ENCODE results near the gene GPR17. TPM values are rescaled to one million over a fixed set of nuclear protein-coding genes. Genes with fewer than 3 reads are reported as not detected.

The GPR17 gene
- total and polyA plus RNA-seq, 2 donors (not counting 1 experiment from before 2014, with no cell fraction given), result 0.06 TPM; not detected in 1

- no peaks in the 10 kb centered on the region for H3K27me3 Mint-ChIP-seq
- H3K9me3 Mint-ChIP-seq (ENCODE audit: insufficient read depth), result no peaks in the 10 kb centered on the region
- Histone ChIP-seq H3K9ac (ENCODE audit: low read length) (no peak overlapping the region), H3K4me2 (replicated peaks; ENCODE audit: low read depth, low read length, poor library complexity, severe bottlenecking) (peak overlapping the region; percentile 15), H3K4me3 (ENCODE audit: control extremely low read depth in 1 of 5, extremely low read depth in 1 of 5, insufficient read depth in 1 of 5, low read depth in 2 of 5, low read length in 4 of 5) (no peak overlapping the region), H3K36me3 (replicated peaks in 1 of 2; ENCODE audit: control extremely low read depth in 1 of 2, control insufficient read depth in 1 of 2, extremely low read depth in 1 of 2, insufficient read depth in 2 of 2, low read length in 1 of 2) (no peaks in the 10 kb centered on the region), H3K4me1 (ENCODE audit: control insufficient read depth in 2 of 2, insufficient read depth in 2 of 2, low read length in 2 of 2) (peaks cover 30 to 66% of the 10 kb centered on the region in 2 donors), H3K27ac (ENCODE audit: low read length in 2 of 2) (no peak overlapping the region), H3K27me3 (replicated peaks in 1 of 4; ENCODE audit: control extremely low read depth in 1 of 4, control insufficient read depth in 3 of 4, insufficient read depth in 4 of 4, low read length in 3 of 4) (no peaks in the 10 kb centered on the region), H3K79me2 (ENCODE audit: control insufficient read depth, insufficient read depth, low read length) (no peaks in the 10 kb centered on the region), H3K9me3 (ENCODE audit: control extremely low read depth in 1 of 3, control insufficient read depth in 2 of 3, insufficient read depth in 1 of 3, low read length in 2 of 3) (peaks cover 0 to 8% (median 0%) of the 10 kb centered on the region in 3 donors), H4K20me1 (ENCODE audit: control insufficient read depth, insufficient read depth, low read length, poor library complexity, severe bottlenecking) (no peaks in the 10 kb centered on the region), H2AFZ (ENCODE audit: insufficient read depth, low read depth, low read length, poor library complexity, severe bottlenecking) (peak overlapping the region; percentile 16)
- POLR2A ChIA-PET, result interaction anchor here (1.2 to 2.3 kb wide), 2 partner anchors 58 to 60 kb away, joined by 4 to 13 read pairs; no protein-coding TSS in a partner anchor
- no peak for DNase-seq
- intact Hi-C loops (cut with micrococcal nuclease), result no loop called here
- WGBS (ENCODE audit: insufficient coverage), result 72% methylated on average over 28 of the region's 28 CpGs
- TF ChIP-seq EZH2 (IDR thresholded peaks at IDR 0.05; ENCODE audit: borderline replicate concordance, insufficient read depth, low read depth, low read length, poor library complexity, severe bottlenecking) (no peak), CTCF (IDR thresholded peaks at IDR 0.05) (no peak)
- H3K4me1 Mint-ChIP-seq, result peaks cover 64% of the 10 kb centered on the region
- H3K4me3 Mint-ChIP-seq, result no peak overlapping the region
- ATAC-seq (ENCODE audit: low read depth), result no peak
- no peak overlapping the region for H3K27ac Mint-ChIP-seq
- CTCF ChIA-PET, result interaction anchor here (0.6 to 19.3 kb wide), 23 partner anchors 9 to 161 kb away, joined by 3 to 553 read pairs (median 7); partner anchors contain the start of genes LIMS2 and SFT2D3
Observed at GRCh38 chr2:127650785-127651380, 4.9 kb downstream of the GPR17 start.

- TF ChIP-seq CTCF (IDR thresholded peaks at IDR 0.05), result no peak
- no peak for TF ChIP-seq EZH2 (IDR thresholded peaks at IDR 0.05; ENCODE audit: borderline replicate concordance, insufficient read depth, low read depth, low read length, poor library complexity, severe bottlenecking)
- POLR2A ChIA-PET, result no interaction called here
- Histone ChIP-seq H3K4me2 (replicated peaks; ENCODE audit: low read depth, low read length, poor library complexity, severe bottlenecking) (peak overlapping the region; percentile 15), H4K20me1 (ENCODE audit: control insufficient read depth, insufficient read depth, low read length, poor library complexity, severe bottlenecking) (no peaks in the 10 kb centered on the region), H3K27me3 (replicated peaks in 1 of 4; ENCODE audit: control extremely low read depth in 1 of 4, control insufficient read depth in 3 of 4, insufficient read depth in 4 of 4, low read length in 3 of 4) (no peaks in the 10 kb centered on the region), H3K36me3 (replicated peaks in 1 of 2; ENCODE audit: control extremely low read depth in 1 of 2, control insufficient read depth in 1 of 2, extremely low read depth in 1 of 2, insufficient read depth in 2 of 2, low read length in 1 of 2) (no peaks in the 10 kb centered on the region), H2AFZ (ENCODE audit: insufficient read depth, low read depth, low read length, poor library complexity, severe bottlenecking) (peak overlapping the region; percentile 16), H3K4me3 (ENCODE audit: control extremely low read depth in 1 of 5, extremely low read depth in 1 of 5, insufficient read depth in 1 of 5, low read depth in 2 of 5, low read length in 4 of 5) (no peak overlapping the region), H3K9ac (ENCODE audit: low read length) (no peak overlapping the region), H3K4me1 (ENCODE audit: control insufficient read depth in 2 of 2, insufficient read depth in 2 of 2, low read length in 2 of 2) (peaks cover 30 to 64% of the 10 kb centered on the region in 2 donors), H3K79me2 (ENCODE audit: control insufficient read depth, insufficient read depth, low read length) (no peaks in the 10 kb centered on the region), H3K27ac (ENCODE audit: low read length in 2 of 2) (no peak overlapping the region), H3K9me3 (ENCODE audit: control extremely low read depth in 1 of 3, control insufficient read depth in 2 of 3, insufficient read depth in 1 of 3, low read length in 2 of 3) (peaks cover 0 to 8% (median 0%) of the 10 kb centered on the region in 3 donors)
- no peak for ATAC-seq (ENCODE audit: low read depth)
- intact Hi-C loops (cut with micrococcal nuclease), result no loop called here
- Mint-ChIP-seq H3K27ac (peak overlapping the region; percentile 53), H3K9me3 (ENCODE audit: insufficient read depth) (no peaks in the 10 kb centered on the region), H3K4me3 (peak overlapping the region; percentile 23), H3K4me1 (peaks cover 64% of the 10 kb centered on the region), H3K27me3 (no peaks in the 10 kb centered on the region)
- 94% methylated on average over 28 of the region's 29 CpGs for WGBS (ENCODE audit: insufficient coverage)
- CTCF ChIA-PET, result interaction anchor here (1.4 to 19.3 kb wide), 4 partner anchors 14 to 160 kb away, joined by 3 to 553 read pairs (median 29); no protein-coding TSS in a partner anchor
- no peak for DNase-seq
Observed at GRCh38 chr2:127651381-127651809, 5.4 kb downstream of the GPR17 start.

Data from B cell (primary cell).